HepG2 (cell line): ENCODE data around the gene TNFRSF25. TPM values are rescaled to one million over a fixed set of nuclear protein-coding genes. Genes with fewer than 3 reads are reported as not detected.
A peak's percentile ranks its signal among the peaks of the same experiment; 100 is the strongest.

Source experiments
- ATAC-seq: fragments of 200-7000 bp; cut with Tn5 transposase; 3 replicates; pipeline ENCODE4 v1.9.1; 2020; ENCODE audit warnings: mild to moderate bottlenecking, moderate library complexity
- BruUV-seq: library from RNA; stranded (reverse); fragments of 400-500 nt; replicated peaks from 2 replicates; lab custom pipeline; 2021; lab: Mats Ljungman, UMichigan
- CTCF ChIA-PET: fragments of 300-600 bp; formaldehyde crosslinking; extraction: SDS; loops from one replicate; lab custom pipeline; 2021; ENCODE audit warnings: low total read pairs, inconsistent platforms, low intra/inter-chr PET ratio; lab: Yijun Ruan, JAX
- POLR2A ChIA-PET: fragments of 350-600 bp; sonication (Branson Sonifier 250); formaldehyde crosslinking; loops from one replicate; lab custom pipeline; 2020; ENCODE audit warnings: antibody characterized with exemption, inconsistent platforms; lab: Yijun Ruan, JAX
- DNase-seq: peaks from one replicate; pipeline ENCODE4 v3.0.0-alpha.2; 2015; ENCODE audit warnings: low spot score
- FAIRE-seq: peaks from 3 replicates; lab custom pipeline; 2011; peaks lifted over from hg19 to GRCh38; lab: Jason Lieb, UNC
- H2AFZ ChIP-seq: one replicate; pipeline ENCODE4 v1.6.1; 2011; ENCODE audit warnings: low read length, inconsistent platforms
- H3K27ac ChIP-seq: fragments of 300-600 bp; 3 replicates; pipeline ENCODE4 v1.8.0; 2011; ENCODE audit warnings: mixed run types, mild to moderate bottlenecking, mixed read lengths, low read length, inconsistent platforms; ENCODE audit not compliant: insufficient read depth; ENCODE audit errors: extremely low read length
- H3K27me3 ChIP-seq, 2 experiments: fragments of 200-600 bp in 1 of 2; 2 replicates in 1 of 2; 3 replicates in 1 of 2; pipeline versions ENCODE4 v1.6.0 to v1.8.0; 2011; ENCODE audit warnings: low read length in 2 of 2, mild to moderate bottlenecking in 2 of 2, moderate library complexity in 2 of 2, inconsistent platforms in 1 of 2; ENCODE audit not compliant: insufficient read depth in 2 of 2, control insufficient read depth in 1 of 2
- H3K36me3 ChIP-seq, 2 experiments: fragments of 200-600 bp in 1 of 2; replicated peaks in 1 of 2; 2 replicates in 1 of 2; 3 replicates in 1 of 2; pipeline versions ENCODE4 v1.5.1 to v1.8.0; 2011; ENCODE audit warnings: low read length in 2 of 2, inconsistent platforms in 1 of 2; ENCODE audit not compliant: insufficient read depth in 2 of 2, control insufficient read depth in 1 of 2
- H3K4me1 ChIP-seq: 2 replicates; pipeline ENCODE4 v1.5.1; 2012; ENCODE audit warnings: low read length, inconsistent platforms; ENCODE audit not compliant: insufficient read depth
- H3K4me2 ChIP-seq: 2 replicates; pipeline ENCODE4 v1.6.0; 2011; ENCODE audit warnings: low read depth, low read length, inconsistent platforms
- H3K4me3 ChIP-seq, 3 experiments: fragments of 200-600 bp in 1 of 3; sonication (generic), shearing (Covaris generic) in 1 of 3; replicated peaks in 1 of 3; 2 replicates each; pipeline ENCODE4 v1.5.1; 2011 to 2016; ENCODE audit warnings: low read length in 3 of 3, inconsistent platforms in 2 of 3, low read depth in 2 of 3, mild to moderate bottlenecking in 2 of 3, control low read depth in 1 of 3, mixed read lengths in 1 of 3; ENCODE audit not compliant: insufficient read depth in 1 of 3
- H3K79me2 ChIP-seq: one replicate; pipeline ENCODE4 v1.6.1; 2011; ENCODE audit warnings: low read length, inconsistent platforms; ENCODE audit not compliant: insufficient read depth
- H3K9ac ChIP-seq: 2 replicates; pipeline ENCODE4 v1.6.0; 2011; ENCODE audit warnings: mild to moderate bottlenecking, low read depth, low read length, inconsistent platforms; ENCODE audit not compliant: insufficient read depth
- H3K9me3 ChIP-seq: 2 replicates; pipeline ENCODE4 v1.5.1; 2012; ENCODE audit warnings: mild to moderate bottlenecking, low read length
- H4K20me1 ChIP-seq: 2 replicates; pipeline ENCODE4 v1.6.0; 2011; ENCODE audit warnings: inconsistent platforms, mild to moderate bottlenecking, low read length, moderate library complexity; ENCODE audit not compliant: insufficient read depth
- AGO1 ChIP-seq: fragments of 200-400 bp; formaldehyde crosslinking; IDR thresholded peaks from 2 replicates; pipeline ENCODE4 v1.6.1; 2017; ENCODE audit warnings: mild to moderate bottlenecking, low read depth, low read length, moderate library complexity; ENCODE audit not compliant: poor library complexity, severe bottlenecking
- CENPT ChIP-seq: sonication (generic); formaldehyde crosslinking; IDR thresholded peaks from 2 replicates; pipeline ENCODE4 v1.8.0; 2022; ENCODE audit warnings: low read depth, mild to moderate bottlenecking, moderate library complexity, missing genetic modification reagents
- IRF2 ChIP-seq: IDR thresholded peaks from 2 replicates; pipeline ENCODE4 v1.6.1; 2018; ENCODE audit warnings: missing genetic modification reagents, missing compliant biosample characterization
- NONO ChIP-seq, 2 experiments: fragments of 450-650 bp in 1 of 2; sonication (generic) in 1 of 2; formaldehyde crosslinking in 1 of 2; IDR thresholded peaks in 1 of 2; conservative IDR thresholded peaks in 1 of 2; 2 replicates each; pipeline versions ENCODE4 v1.6.1 to v1.8.0; 2017 to 2022; ENCODE audit warnings: mild to moderate bottlenecking in 1 of 2, missing genetic modification reagents in 1 of 2, moderate library complexity in 1 of 2
- POLR2A ChIP-seq, 2 experiments: IDR thresholded peaks; 2 replicates each; pipeline ENCODE4 v1.6.1; 2011; ENCODE audit warnings: low read depth in 2 of 2, low read length in 2 of 2, mild to moderate bottlenecking in 1 of 2, moderate library complexity in 1 of 2; ENCODE audit not compliant: insufficient read depth in 1 of 2
- SRSF4 ChIP-seq: fragments of 200-400 bp; formaldehyde crosslinking; IDR thresholded peaks from one replicate; pipeline ENCODE4 v1.6.1; 2018; ENCODE audit warnings: mild to moderate bottlenecking, low read depth, low read length, moderate library complexity; ENCODE audit not compliant: poor library complexity, severe bottlenecking
- ZMYM3 ChIP-seq: sonication (generic); formaldehyde crosslinking; IDR thresholded peaks from 2 replicates; pipeline ENCODE4 v1.5.1; 2020; ENCODE audit warnings: mild to moderate bottlenecking, missing genetic modification reagents
- ZNF333 ChIP-seq: sonication (generic); formaldehyde crosslinking; IDR thresholded peaks from 2 replicates; pipeline ENCODE4 v1.4.0; 2020; ENCODE audit warnings: mild to moderate bottlenecking, missing genetic modification reagents, borderline replicate concordance
- ZNF431 ChIP-seq: sonication (generic); formaldehyde crosslinking; IDR thresholded peaks from 2 replicates; pipeline ENCODE4 v1.9.0; 2022; ENCODE audit warnings: missing genetic modification reagents, low read depth, mild to moderate bottlenecking, borderline replicate concordance
- ZNF558 ChIP-seq: sonication (generic); formaldehyde crosslinking; IDR thresholded peaks from 2 replicates; pipeline ENCODE4 v1.9.0; 2022; ENCODE audit warnings: mild to moderate bottlenecking, missing genetic modification reagents, borderline replicate concordance
- ZNF768 ChIP-seq: sonication (generic); formaldehyde crosslinking; IDR thresholded peaks from 2 replicates; pipeline ENCODE4 v1.4.0; 2020; ENCODE audit warnings: missing genetic modification reagents
- ZNF879 ChIP-seq: sonication (generic); formaldehyde crosslinking; IDR thresholded peaks from 2 replicates; pipeline ENCODE4 v1.8.1; 2023; ENCODE audit warnings: missing genetic modification reagents
- ZSCAN9 ChIP-seq: IDR thresholded peaks from 2 replicates; pipeline ENCODE4 v1.6.1; 2016; ENCODE audit warnings: borderline replicate concordance
- WGBS: methylation state at CpG from one replicate; pipeline ENCODE4 v1.1.6; 2017; ENCODE audit warnings: low lambda C conversion rate; 5-methylcytosine and 5-hydroxymethylcytosine counted together
- in situ Hi-C: cut with HindIII; loops from 2 replicates; pipeline ENCODE4 v1.10.0; 2017; ENCODE audit warnings: low pct_unique_long_range_greater_than_20kb; ENCODE audit not compliant: extremely low pct_ligation_motif_present
- intact Hi-C: fragments of 100-400 bp; cut with micrococcal nuclease; formaldehyde crosslinking; loops from one replicate; pipeline ENCODE4 v1.10.0; 2022; ENCODE audit not compliant: unreplicated experiment
- polyA plus RNA-seq, 8 experiments: library from polyadenylated mRNA; depleted of rRNA in 3 of 8; stranded (reverse) in 7 of 8; unstranded in 1 of 8; fragments of >200 nt; fragmentation: Illumina TruSeq in 4 of 8; extraction: Trizol in 4 of 8; gene quantifications; 2 replicates each; pipeline versions ENCODE4 v1.2.1 to v1.2.3, GENCODE V29; 2011 to 2016; ENCODE audit warnings: low read depth in 4 of 8, missing spikeins in 1 of 8, mixed read lengths in 1 of 8; ENCODE audit not compliant: insufficient read depth in 1 of 8
- total RNA-seq, 5 experiments: library from RNA; depleted of rRNA; stranded (reverse); fragments of >200 nt; fragmentation: Illumina TruSeq; extraction: Trizol; gene quantifications; 2 replicates each; pipeline ENCODE4 v1.2.3, GENCODE V29; 2016; ENCODE audit warnings: low read depth in 1 of 5
- TF ChIP-seq, protein P1 (sequence below): sonication (generic); formaldehyde crosslinking; IDR thresholded peaks from 2 replicates; pipeline ENCODE4 v1.5.0; 2020; ENCODE audit warnings: mild to moderate bottlenecking, missing genetic modification reagents
- TF ChIP-seq, protein P2 (sequence below): sonication (generic); formaldehyde crosslinking; IDR thresholded peaks from 2 replicates; pipeline ENCODE4 v1.5.0; 2020; ENCODE audit warnings: mild to moderate bottlenecking, missing genetic modification reagents

Gene TNFRSF25
- total and polyA plus RNA-seq, 2 of the 13 experiments (the other 11 are each of a cell fraction or from before 2014, with no cell fraction given), result 1.4 to 1.5 TPM

DNA sequence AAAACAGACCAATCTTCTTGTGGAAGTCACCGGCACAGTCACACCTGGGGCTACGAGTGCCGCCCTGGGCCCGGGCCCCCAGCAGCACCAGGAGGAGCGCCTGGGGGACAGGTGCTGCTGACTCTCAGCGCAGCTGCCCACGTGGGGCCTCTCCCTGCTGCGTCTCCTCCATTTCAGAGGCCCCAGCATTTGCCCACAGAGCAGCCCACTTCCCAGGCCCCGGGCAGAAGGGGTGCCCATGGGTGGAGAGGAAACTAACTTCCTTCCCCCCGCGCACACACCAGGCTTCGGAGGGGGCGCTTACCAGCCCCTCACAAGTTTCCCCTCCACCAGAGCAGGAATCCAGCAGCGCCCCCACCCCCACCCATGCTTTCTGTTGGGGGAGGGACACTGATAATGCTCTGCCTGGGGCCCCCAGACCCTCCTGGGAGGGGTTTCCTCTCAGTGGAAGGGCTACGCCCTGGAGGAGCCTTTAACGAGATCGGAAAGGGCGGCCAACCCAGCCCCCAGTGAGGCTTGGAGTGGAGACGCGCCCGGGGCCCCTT lies 440 bp downstream of the TNFRSF25 start:
- Histone ChIP-seq H3K27ac (no peak overlapping the region), H3K79me2 (no peaks in the 10 kb centered on the region), H3K27me3 (no peaks in the 10 kb centered on the region), H3K4me2 (no peak overlapping the region), H3K9me3 (no peaks in the 10 kb centered on the region), H3K4me3 (no peak overlapping the region), H4K20me1 (no peaks in the 10 kb centered on the region; the same call in 1 of the 2 replicates), H3K36me3 (no peaks in the 10 kb centered on the region), H3K9ac (no peak overlapping the region), H2AFZ (no peak overlapping the region), H3K4me1 (peaks cover 21% of the 10 kb centered on the region)
- BruUV-seq, result no TSS peak
- in situ Hi-C loops, result no loop called here
- ATAC-seq (peak; percentile 2; the same call in 2 of the 3 replicates), FAIRE-seq (no peak), DNase-seq (no peak)
- ChIA-PET POLR2A (no interaction called here), CTCF (no interaction called here)
- WGBS, result 74% methylated on average over 14 of the region's 21 CpGs
- TF ChIP-seq SRSF4, result no peak
- peak; percentile 94 for TF ChIP-seq AGO1
- intact Hi-C loops, result loop anchor here (2.0 kb wide), 1 partner anchor 19 kb away; no protein-coding TSS in a partner anchor

DNA sequence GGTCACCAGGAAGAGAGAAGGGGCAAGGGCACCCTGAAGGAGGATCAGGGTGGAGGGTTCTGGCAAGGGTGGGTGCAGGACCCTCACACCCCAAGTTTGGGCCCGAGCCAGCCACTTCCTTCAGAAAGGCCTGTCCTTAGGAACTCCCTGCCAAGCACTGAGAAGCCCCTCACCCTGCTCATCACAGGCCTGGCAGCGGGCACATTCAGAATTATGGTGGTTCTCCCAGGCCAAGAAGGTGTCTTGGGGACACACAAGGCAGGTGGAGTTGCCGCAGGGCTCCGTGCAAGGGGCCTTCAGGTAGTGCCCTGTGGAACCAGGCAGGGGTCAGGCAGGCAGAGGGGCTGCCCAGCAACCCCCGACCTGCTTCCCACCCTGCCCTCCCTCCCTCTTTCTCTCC lies 1.1 kb downstream of the TNFRSF25 start:
- WGBS, result 58% methylated on average over 5 of the region's 5 CpGs
- ATAC-seq, result peak; percentile 1; the same call in 2 of the 3 replicates
- Histone ChIP-seq H3K27ac (no peak overlapping the region), H3K9ac (no peak overlapping the region), H3K36me3 (peaks cover 0 to 2% of the 10 kb centered on the region in 2 experiments; a peak in 2 of 5 replicates), H2AFZ (no peak overlapping the region), H3K4me1 (peaks cover 21% of the 10 kb centered on the region), H4K20me1 (no peaks in the 10 kb centered on the region; the same call in 1 of the 2 replicates), H3K79me2 (no peaks in the 10 kb centered on the region), H3K9me3 (no peaks in the 10 kb centered on the region), H3K4me2 (no peak overlapping the region), H3K4me3 (no peak overlapping the region), H3K27me3 (no peaks in the 10 kb centered on the region)
- POLR2A ChIA-PET, result no interaction called here
- no TSS peak for BruUV-seq
- FAIRE-seq, result no peak
- in situ Hi-C loops (no loop called here), intact Hi-C loops (loop anchor here (2.0 kb wide), 1 partner anchor 18 kb away; no protein-coding TSS in a partner anchor)
- CTCF ChIA-PET, result interaction anchor here (1.1 to 1.7 kb wide), 3 partner anchors 11 to 20 kb away, joined by 3 to 5 read pairs (median 4); no protein-coding TSS in a partner anchor
- DNase-seq, result no peak
- no peak for TF ChIP-seq IRF2
- TF ChIP-seq ZNF768 (CRISPR knock-in tag), result no peak
- TF ChIP-seq, protein P1, sequence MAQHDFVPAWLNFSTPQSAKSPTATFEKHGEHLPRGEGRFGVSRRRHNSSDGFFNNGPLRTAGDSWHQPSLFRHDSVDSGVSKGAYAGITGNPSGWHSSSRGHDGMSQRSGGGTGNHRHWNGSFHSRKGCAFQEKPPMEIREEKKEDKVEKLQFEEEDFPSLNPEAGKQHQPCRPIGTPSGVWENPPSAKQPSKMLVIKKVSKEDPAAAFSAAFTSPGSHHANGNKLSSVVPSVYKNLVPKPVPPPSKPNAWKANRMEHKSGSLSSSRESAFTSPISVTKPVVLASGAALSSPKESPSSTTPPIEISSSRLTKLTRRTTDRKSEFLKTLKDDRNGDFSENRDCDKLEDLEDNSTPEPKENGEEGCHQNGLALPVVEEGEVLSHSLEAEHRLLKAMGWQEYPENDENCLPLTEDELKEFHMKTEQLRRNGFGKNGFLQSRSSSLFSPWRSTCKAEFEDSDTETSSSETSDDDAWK, result no peak
- TF ChIP-seq ZNF431 (CRISPR knock-in tag), result 0 out of 2 replicates have a peak, but pooled peaks have one; percentile 7
- 0 out of 2 replicates have a peak, but pooled peaks have one; percentile 37 for TF ChIP-seq ZNF558 (CRISPR knock-in tag)
- TF ChIP-seq POLR2A (IDR thresholded peaks at IDR 0.05; ENCODE audit: insufficient read depth in 1 of 2, low read depth in 2 of 2, low read length in 2 of 2), result 0 out of 4 replicates have a peak, but pooled peaks of 1 of the 2 experiments have one; percentile 5
- no peak for TF ChIP-seq ZNF333
- TF ChIP-seq ZMYM3 (CRISPR knock-in tag), result no peak
- TF ChIP-seq CENPT (CRISPR knock-in tag), result no peak
- TF ChIP-seq, protein P2, sequence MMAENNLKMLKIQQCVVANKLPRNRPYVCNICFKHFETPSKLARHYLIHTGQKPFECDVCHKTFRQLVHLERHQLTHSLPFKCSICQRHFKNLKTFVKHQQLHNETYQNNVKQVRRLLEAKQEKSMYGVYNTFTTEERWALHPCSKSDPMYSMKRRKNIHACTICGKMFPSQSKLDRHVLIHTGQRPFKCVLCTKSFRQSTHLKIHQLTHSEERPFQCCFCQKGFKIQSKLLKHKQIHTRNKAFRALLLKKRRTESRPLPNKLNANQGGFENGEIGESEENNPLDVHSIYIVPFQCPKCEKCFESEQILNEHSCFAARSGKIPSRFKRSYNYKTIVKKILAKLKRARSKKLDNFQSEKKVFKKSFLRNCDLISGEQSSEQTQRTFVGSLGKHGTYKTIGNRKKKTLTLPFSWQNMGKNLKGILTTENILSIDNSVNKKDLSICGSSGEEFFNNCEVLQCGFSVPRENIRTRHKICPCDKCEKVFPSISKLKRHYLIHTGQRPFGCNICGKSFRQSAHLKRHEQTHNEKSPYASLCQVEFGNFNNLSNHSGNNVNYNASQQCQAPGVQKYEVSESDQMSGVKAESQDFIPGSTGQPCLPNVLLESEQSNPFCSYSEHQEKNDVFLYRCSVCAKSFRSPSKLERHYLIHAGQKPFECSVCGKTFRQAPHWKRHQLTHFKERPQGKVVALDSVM (CRISPR knock-in tag), result no peak
- TF ChIP-seq ZNF879, result no peak
- TF ChIP-seq NONO (IDR thresholded peaks at IDR 0.05), result no peak
- TF ChIP-seq NONO (CRISPR knock-in tag; conservative IDR thresholded peaks at IDR 0.05), result no peak
- no peak for TF ChIP-seq ZSCAN9
